Ishikawa (cell line): ENCODE results near the gene C12orf57.

Source experiments
- CEBPB ChIP-seq: IDR thresholded peaks from 2 replicates; pipeline ENCODE4 v1.6.1; 2012
- CREB1 ChIP-seq: IDR thresholded peaks from 2 replicates; pipeline ENCODE4 v1.6.1; 2012; ENCODE audit warnings: low read depth
- EGR1 ChIP-seq: IDR thresholded peaks from 2 replicates; pipeline ENCODE4 v1.6.1; 2012
- EP300 ChIP-seq: IDR thresholded peaks from 2 replicates; pipeline ENCODE4 v1.6.1; 2012; ENCODE audit warnings: borderline replicate concordance
- FOXM1 ChIP-seq: IDR thresholded peaks from 2 replicates; pipeline ENCODE4 v1.6.1; 2012; ENCODE audit warnings: low read depth, borderline replicate concordance
- MAX ChIP-seq: IDR thresholded peaks from 2 replicates; pipeline ENCODE4 v1.6.1; 2012
- NFIC ChIP-seq: IDR thresholded peaks from 2 replicates; pipeline ENCODE4 v1.6.1; 2012
- RAD21 ChIP-seq: IDR thresholded peaks from 2 replicates; pipeline ENCODE4 v1.6.1; 2012; ENCODE audit warnings: low read depth
- REST ChIP-seq: IDR thresholded peaks from 2 replicates; pipeline ENCODE4 v1.6.1; 2012; ENCODE audit warnings: low read depth, mild to moderate bottlenecking
- TAF1 ChIP-seq: IDR thresholded peaks from 2 replicates; pipeline ENCODE4 v1.6.1; 2012; ENCODE audit warnings: low read depth, mild to moderate bottlenecking
- TCF12 ChIP-seq: IDR thresholded peaks from 2 replicates; pipeline ENCODE4 v1.6.1; 2012; ENCODE audit warnings: low read depth
- TEAD4 ChIP-seq: IDR thresholded peaks from 2 replicates; pipeline ENCODE4 v1.6.1; 2012
- USF1 ChIP-seq: IDR thresholded peaks from 2 replicates; pipeline ENCODE4 v1.6.1; 2012
- YY1 ChIP-seq: IDR thresholded peaks from 2 replicates; pipeline ENCODE4 v1.6.1; 2012; ENCODE audit warnings: low read depth
- ZBTB7A ChIP-seq: IDR thresholded peaks from 2 replicates; pipeline ENCODE4 v1.6.1; 2012; ENCODE audit warnings: low read depth

The C12orf57 gene

GRCh38 chr12:6979453-6979852 is 35.6 kb downstream of the C12orf57 start:
- TF ChIP-seq CREB1: no peak
- TF ChIP-seq EGR1: no peak
- no peak for TF ChIP-seq TEAD4
- TF ChIP-seq NFIC: no peak
- TF ChIP-seq ZBTB7A: no peak
- no peak for TF ChIP-seq YY1
- TF ChIP-seq TAF1: no peak
- no peak for TF ChIP-seq MAX
- TF ChIP-seq EP300: no peak
- no peak for TF ChIP-seq CEBPB
- no peak for TF ChIP-seq RAD21
- no peak for TF ChIP-seq REST
- no peak for TF ChIP-seq FOXM1
- no peak for TF ChIP-seq USF1
- no peak for TF ChIP-seq TCF12

- no peak for TF ChIP-seq ZBTB7A
- TF ChIP-seq TCF12: no peak
- TF ChIP-seq YY1: no peak
Measured at GRCh38 chr12:6980075-6980474, 36.3 kb downstream of the C12orf57 start.

GRCh38 chr12:6980740-6981139 is 36.9 kb downstream of the C12orf57 start:
- TF ChIP-seq CREB1 (no peak), TCF12 (no peak), MAX (no peak), CEBPB (no peak), EGR1 (no peak), EP300 (no peak), NFIC (no peak), YY1 (no peak), REST (no peak), USF1 (no peak), ZBTB7A (no peak), TAF1 (no peak), FOXM1 (no peak), TEAD4 (no peak), RAD21 (no peak)

GRCh38 chr12:6981152-6982052 is 37.6 kb downstream of the C12orf57 start:
- no peak for TF ChIP-seq ZBTB7A
- TF ChIP-seq CREB1: no peak
- TF ChIP-seq EGR1: no peak
- no peak for TF ChIP-seq USF1
- TF ChIP-seq TAF1: no peak

GRCh38 chr12:6982532-6982931 is 38.7 kb downstream of the C12orf57 start:
- TF ChIP-seq USF1: no peak
- no peak for TF ChIP-seq TCF12
- TF ChIP-seq REST: no peak
